ENCODE data around the gene ZNF236. TPM values are rescaled to one million over a fixed set of nuclear protein-coding genes. Genes with fewer than 3 reads are reported as not detected.

The ZNF236 gene
- total and polyA plus RNA-seq, 7 donors = 0.60 to 26.6 (median 18.9) TPM

- Histone ChIP-seq H3K9me3 (no peaks in the 10 kb centered on the region), H3K4me1 (peaks cover 0 to 7% (median 0%) of the 10 kb centered on the region in 4 donors), H3K36me3 (no peaks in the 10 kb centered on the region), H3K4me3 (no peak overlapping the region), H3K27me3 (no peaks in the 10 kb centered on the region), H3K27ac (no peak overlapping the region)
- TF ChIP-seq POLR2AphosphoS5 (IDR thresholded peaks at IDR 0.05) (no peak), EP300 (IDR thresholded peaks at IDR 0.05) (no peak), POLR2A (IDR thresholded peaks at IDR 0.05) (no peak)
- TF ChIP-seq, protein P1, sequence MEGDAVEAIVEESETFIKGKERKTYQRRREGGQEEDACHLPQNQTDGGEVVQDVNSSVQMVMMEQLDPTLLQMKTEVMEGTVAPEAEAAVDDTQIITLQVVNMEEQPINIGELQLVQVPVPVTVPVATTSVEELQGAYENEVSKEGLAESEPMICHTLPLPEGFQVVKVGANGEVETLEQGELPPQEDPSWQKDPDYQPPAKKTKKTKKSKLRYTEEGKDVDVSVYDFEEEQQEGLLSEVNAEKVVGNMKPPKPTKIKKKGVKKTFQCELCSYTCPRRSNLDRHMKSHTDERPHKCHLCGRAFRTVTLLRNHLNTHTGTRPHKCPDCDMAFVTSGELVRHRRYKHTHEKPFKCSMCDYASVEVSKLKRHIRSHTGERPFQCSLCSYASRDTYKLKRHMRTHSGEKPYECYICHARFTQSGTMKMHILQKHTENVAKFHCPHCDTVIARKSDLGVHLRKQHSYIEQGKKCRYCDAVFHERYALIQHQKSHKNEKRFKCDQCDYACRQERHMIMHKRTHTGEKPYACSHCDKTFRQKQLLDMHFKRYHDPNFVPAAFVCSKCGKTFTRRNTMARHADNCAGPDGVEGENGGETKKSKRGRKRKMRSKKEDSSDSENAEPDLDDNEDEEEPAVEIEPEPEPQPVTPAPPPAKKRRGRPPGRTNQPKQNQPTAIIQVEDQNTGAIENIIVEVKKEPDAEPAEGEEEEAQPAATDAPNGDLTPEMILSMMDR (IDR thresholded peaks at IDR 0.05) = no peak
- no peak for DNase-seq
- intact Hi-C loops (cut with DNase I) = no loop called here
- 93 to 94% methylated on average over 23 of the region's 23 CpGs for WGBS, 2 donors
Measured at GRCh38 chr18:77008576-77009315, 186.4 kb downstream of the ZNF236 start.

GRCh38 chr18:77009675-77010074, 187.3 kb downstream of the ZNF236 start:
- intact Hi-C loops (cut with DNase I) = no loop called here
- no peak for DNase-seq
- Histone ChIP-seq H3K36me3 (no peaks in the 10 kb centered on the region), H3K27me3 (no peaks in the 10 kb centered on the region), H3K27ac (no peak overlapping the region), H3K9me3 (no peaks in the 10 kb centered on the region), H3K4me1 (peaks cover 0 to 13% (median 3%) of the 10 kb centered on the region in 4 donors), H3K4me3 (no peak overlapping the region)
- WGBS, 2 donors = 89 to 92% methylated on average over 19 of the region's 19 CpGs
- TF ChIP-seq POLR2A (IDR thresholded peaks at IDR 0.05) (no peak), EP300 (IDR thresholded peaks at IDR 0.05) (no peak), POLR2AphosphoS5 (IDR thresholded peaks at IDR 0.05) (no peak)
- TF ChIP-seq, protein P1 (IDR thresholded peaks at IDR 0.05) = no peak

- H3K4me1 ChIP-seq = peaks cover 0 to 13% (median 3%) of the 10 kb centered on the region in 4 donors
- TF ChIP-seq, protein P1 (IDR thresholded peaks at IDR 0.05) = no peak
- TF ChIP-seq EP300 (IDR thresholded peaks at IDR 0.05) (no peak), POLR2A (IDR thresholded peaks at IDR 0.05) (no peak), POLR2AphosphoS5 (IDR thresholded peaks at IDR 0.05) (no peak)
- peaks cover 0 to 8% (median 0%) of the 10 kb centered on the region in 4 donors for H3K36me3 ChIP-seq
- no peaks in the 10 kb centered on the region for H3K9me3 ChIP-seq
- intact Hi-C loops (cut with DNase I) = no loop called here
- H3K4me3 ChIP-seq = no peak overlapping the region
- no peak for DNase-seq
- WGBS, 2 donors = 91 to 93% methylated on average over 8 of the region's 8 CpGs
- no peaks in the 10 kb centered on the region for H3K27me3 ChIP-seq
- H3K27ac ChIP-seq = no peak overlapping the region
Measured at GRCh38 chr18:77012120-77012519, 189.8 kb downstream of the ZNF236 start.

- H3K27ac ChIP-seq = peak overlapping the region in 3 of 4 donors; percentile 7 to 57 (median 28)
- intact Hi-C loops (cut with DNase I) = no loop called here
- 92 to 94% methylated on average over 6 of the region's 6 CpGs for WGBS, 2 donors
Measured at GRCh38 chr18:77012806-77013541, 190.6 kb downstream of the ZNF236 start.

More at GRCh38 chr18:77012806-77013541, 190.6 kb downstream of the ZNF236 start:
- no peaks in the 10 kb centered on the region for H3K9me3 ChIP-seq
- no peak overlapping the region for H3K4me3 ChIP-seq
- no peak for DNase-seq
- H3K27me3 ChIP-seq = no peaks in the 10 kb centered on the region
- H3K4me1 ChIP-seq = peaks cover 0 to 13% (median 3%) of the 10 kb centered on the region in 4 donors
- TF ChIP-seq POLR2A (IDR thresholded peaks at IDR 0.05) (no peak), EP300 (IDR thresholded peaks at IDR 0.05) (no peak), POLR2AphosphoS5 (IDR thresholded peaks at IDR 0.05) (no peak)
- TF ChIP-seq, protein P1 (IDR thresholded peaks at IDR 0.05) = no peak
- H3K36me3 ChIP-seq = peaks cover 0 to 8% (median 0%) of the 10 kb centered on the region in 4 donors

Measured in sigmoid colon (tissue), 7 donors.